Liver (tissue), 9 donors: ENCODE results near the gene USP30. TPM values are rescaled to one million over a fixed set of nuclear protein-coding genes. Genes with fewer than 3 reads are reported as not detected.

Experiments used
- DNase-seq: peaks from one replicate; pipeline ENCODE4 v3.0.0-alpha.2; 2017; ENCODE audit warnings: low spot score
- H3K27ac ChIP-seq, 2 donors: one replicate each; pipeline ENCODE4 v1.7.0; 2013; ENCODE audit warnings: inconsistent platforms in 2 of 2, low read length in 2 of 2, control low read depth in 1 of 2, low read depth in 1 of 2, mild to moderate bottlenecking in 1 of 2
- H3K27me3 ChIP-seq, 4 donors: one replicate each; pipeline versions ENCODE4 v1.6.1 to v1.7.0; 2013; ENCODE audit warnings: low read length in 3 of 4, inconsistent platforms in 1 of 4, mild to moderate bottlenecking in 1 of 4, moderate library complexity in 1 of 4; ENCODE audit not compliant: control insufficient read depth in 4 of 4, insufficient read depth in 4 of 4
- H3K36me3 ChIP-seq, 4 donors: one replicate each; pipeline versions ENCODE4 v1.6.1 to v1.7.0; 2013; ENCODE audit warnings: low read length in 3 of 4, mild to moderate bottlenecking in 3 of 4, low read depth in 1 of 4, moderate library complexity in 1 of 4; ENCODE audit not compliant: control insufficient read depth in 4 of 4, insufficient read depth in 3 of 4
- H3K4me1 ChIP-seq, 4 donors: one replicate each; pipeline versions ENCODE4 v1.6.1 to v1.7.0; 2013; ENCODE audit warnings: low read length in 3 of 4, mild to moderate bottlenecking in 3 of 4, moderate library complexity in 1 of 4; ENCODE audit not compliant: control insufficient read depth in 4 of 4, insufficient read depth in 4 of 4
- H3K4me3 ChIP-seq, 3 donors: one replicate each; pipeline versions ENCODE4 v1.6.1 to v1.7.0; 2013; ENCODE audit warnings: low read length in 3 of 3, control low read depth in 1 of 3, low read depth in 1 of 3, mild to moderate bottlenecking in 1 of 3
- H3K9ac ChIP-seq, 2 donors: one replicate each; pipeline ENCODE4 v1.7.0; 2013; ENCODE audit warnings: low read length in 2 of 2, mild to moderate bottlenecking in 2 of 2, moderate library complexity in 2 of 2, control low read depth in 1 of 2, low read depth in 1 of 2
- H3K9me3 ChIP-seq, 4 donors: one replicate each; pipeline versions ENCODE4 v1.6.1 to v1.7.0; 2013; ENCODE audit warnings: low read length in 3 of 4; ENCODE audit not compliant: control insufficient read depth in 4 of 4
- FOXA1 ChIP-seq: IDR thresholded peaks from 2 replicates; pipeline ENCODE4 v1.6.1; 2016; ENCODE audit warnings: antibody characterized with exemption
- FOXA2 ChIP-seq: IDR thresholded peaks from 2 replicates; pipeline ENCODE4 v1.6.1; 2016; ENCODE audit warnings: antibody characterized with exemption
- GABPA ChIP-seq, 2 donors: IDR thresholded peaks in 1 of 2; conservative IDR thresholded peaks in 1 of 2; 2 replicates each; pipeline ENCODE4 v1.6.1; 2016; ENCODE audit warnings: antibody characterized with exemption in 2 of 2, mild to moderate bottlenecking in 1 of 2, moderate library complexity in 1 of 2
- HNF4A ChIP-seq, 2 donors: conservative IDR thresholded peaks; 2 replicates each; pipeline ENCODE4 v1.6.1; 2016; ENCODE audit warnings: antibody characterized with exemption in 2 of 2, mild to moderate bottlenecking in 2 of 2
- HNF4G ChIP-seq: IDR thresholded peaks from 2 replicates; pipeline ENCODE4 v1.6.1; 2016; ENCODE audit warnings: antibody characterized with exemption
- JUND ChIP-seq, 2 donors: IDR thresholded peaks; 2 replicates each; pipeline ENCODE4 v1.6.1; 2016; ENCODE audit warnings: antibody characterized with exemption in 2 of 2
- NR2F2 ChIP-seq: IDR thresholded peaks from 2 replicates; pipeline ENCODE4 v1.6.1; 2016; ENCODE audit warnings: antibody characterized with exemption
- RXRA ChIP-seq, 2 donors: IDR thresholded peaks; 2 replicates each; pipeline ENCODE4 v1.6.1; 2017 to 2018; ENCODE audit warnings: antibody characterized with exemption in 2 of 2, mild to moderate bottlenecking in 1 of 2
- SP1 ChIP-seq: IDR thresholded peaks from 2 replicates; pipeline ENCODE4 v1.6.1; 2018; ENCODE audit warnings: antibody characterized with exemption, mild to moderate bottlenecking
- TAF1 ChIP-seq: conservative IDR thresholded peaks from 2 replicates; pipeline ENCODE4 v1.6.1; 2016; ENCODE audit warnings: antibody characterized with exemption, mild to moderate bottlenecking
- YY1 ChIP-seq: IDR thresholded peaks from 2 replicates; pipeline ENCODE4 v1.6.1; 2016; ENCODE audit warnings: antibody characterized with exemption, mild to moderate bottlenecking
- WGBS: extraction: QIAGEN DNeasy Blood & Tissue Kit; methylation state at CpG from one replicate; pipeline ENCODE4 v1.1.7; 2013; 5-methylcytosine and 5-hydroxymethylcytosine counted together
- polyA plus RNA-seq, 2 donors: library from polyadenylated mRNA; stranded (reverse) in 1 of 2; unstranded in 1 of 2; fragments of 200-250 nt in 1 of 2; fragments of >200 nt in 1 of 2; fragmentation: Nextera tagmentation in 1 of 2; extraction: Ambion mirVana in 1 of 2; gene quantifications; one replicate each; pipeline versions ENCODE4 v1.2.1 to v1.2.3, GENCODE V29; 2013 to 2015
- total RNA-seq, 2 donors: library from RNA; depleted of rRNA; stranded (reverse); fragments of >200 nt; gene quantifications; one replicate each; pipeline ENCODE4 v1.2.3, GENCODE V29; 2014
- TF ChIP-seq, protein P1 (sequence below): IDR thresholded peaks from 2 replicates; pipeline ENCODE4 v1.6.1; 2016; ENCODE audit warnings: antibody characterized with exemption
- TF ChIP-seq, protein P2 (sequence below): IDR thresholded peaks from 2 replicates; pipeline ENCODE4 v1.6.1; 2016; ENCODE audit warnings: antibody characterized with exemption
- TF ChIP-seq, protein P3 (sequence below): IDR thresholded peaks from 2 replicates; pipeline ENCODE4 v1.6.1; 2016; ENCODE audit warnings: antibody characterized with exemption, mild to moderate bottlenecking
- TF ChIP-seq, protein P4 (sequence below): fragments of 150-350 bp; IDR thresholded peaks from 2 replicates; pipeline ENCODE4 v1.5.1; 2017; ENCODE audit warnings: improper control_type of control experiment, low read depth, low read length; ENCODE audit not compliant: missing input control
- donor health status: healthy.
- donor health status: healthy.
- donor health status: healthy.
- donor health status: healthy.
- donor health status: healthy.

The USP30 gene
- total and polyA plus RNA-seq, 4 donors: 6.4 to 12.1 (median 9.4) TPM

DNA sequence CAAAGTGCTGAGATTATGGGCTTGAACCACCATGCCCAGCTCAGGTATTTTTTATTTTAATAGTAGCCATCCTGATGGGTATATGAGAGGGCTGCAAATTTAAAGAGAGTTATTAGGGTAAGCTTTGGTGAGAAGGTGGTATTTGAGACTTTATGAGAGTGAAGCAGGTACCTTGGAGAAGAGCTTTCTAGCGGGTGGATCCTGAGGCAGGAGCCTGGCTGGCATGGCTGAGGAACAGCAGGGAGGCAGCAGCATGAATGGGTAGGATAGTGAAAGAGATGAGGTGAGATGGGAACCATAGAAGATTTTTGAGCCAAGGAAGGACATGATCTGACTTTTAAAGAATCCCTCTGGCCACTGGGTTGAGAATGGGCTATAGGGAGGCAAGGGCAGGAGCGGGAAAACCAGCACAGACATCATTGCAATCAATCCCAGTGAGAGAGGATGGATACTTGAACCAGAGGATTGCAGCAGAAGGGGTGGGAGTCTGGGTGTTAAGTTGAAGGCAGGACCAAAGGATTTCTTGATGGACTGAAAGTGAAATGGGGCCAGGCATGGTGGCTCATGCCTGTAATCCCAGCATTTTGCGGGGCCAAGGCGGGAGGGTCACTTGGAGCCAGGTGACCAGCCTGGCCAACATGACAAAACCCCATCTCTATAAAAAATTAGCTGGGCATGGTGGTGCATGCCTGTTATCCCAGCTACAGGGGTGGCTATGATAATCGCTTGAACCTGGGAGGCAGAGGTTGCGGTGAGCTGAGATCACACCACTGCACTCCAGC lies 37.2 kb upstream of the USP30 start (continued):
- TF ChIP-seq, protein P1, sequence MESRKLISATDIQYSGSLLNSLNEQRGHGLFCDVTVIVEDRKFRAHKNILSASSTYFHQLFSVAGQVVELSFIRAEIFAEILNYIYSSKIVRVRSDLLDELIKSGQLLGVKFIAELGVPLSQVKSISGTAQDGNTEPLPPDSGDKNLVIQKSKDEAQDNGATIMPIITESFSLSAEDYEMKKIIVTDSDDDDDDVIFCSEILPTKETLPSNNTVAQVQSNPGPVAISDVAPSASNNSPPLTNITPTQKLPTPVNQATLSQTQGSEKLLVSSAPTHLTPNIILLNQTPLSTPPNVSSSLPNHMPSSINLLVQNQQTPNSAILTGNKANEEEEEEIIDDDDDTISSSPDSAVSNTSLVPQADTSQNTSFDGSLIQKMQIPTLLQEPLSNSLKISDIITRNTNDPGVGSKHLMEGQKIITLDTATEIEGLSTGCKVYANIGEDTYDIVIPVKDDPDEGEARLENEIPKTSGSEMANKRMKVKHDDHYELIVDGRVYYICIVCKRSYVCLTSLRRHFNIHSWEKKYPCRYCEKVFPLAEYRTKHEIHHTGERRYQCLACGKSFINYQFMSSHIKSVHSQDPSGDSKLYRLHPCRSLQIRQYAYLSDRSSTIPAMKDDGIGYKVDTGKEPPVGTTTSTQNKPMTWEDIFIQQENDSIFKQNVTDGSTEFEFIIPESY: no peak
- TF ChIP-seq TAF1 (no peak), YY1 (no peak), HNF4G (no peak)

DNA sequence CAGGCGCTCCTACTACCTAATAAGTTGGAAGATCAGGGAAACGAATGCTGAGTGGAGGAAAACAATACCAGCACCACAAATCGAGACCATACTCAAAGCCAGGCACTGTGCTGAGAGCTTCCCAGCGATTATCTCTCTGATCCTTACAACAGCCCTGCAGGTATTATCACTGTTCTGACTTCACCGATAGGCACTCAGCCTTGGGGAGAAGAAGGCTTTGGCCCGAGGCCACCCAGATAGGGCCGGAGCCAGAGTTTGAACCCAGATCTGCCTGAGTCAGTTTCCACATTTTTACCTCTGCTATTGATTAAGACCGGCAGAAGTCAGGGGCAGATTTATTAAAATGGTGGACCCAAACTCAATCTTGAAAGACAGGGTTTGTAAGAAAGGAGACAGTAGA lies 36.4 kb upstream of the USP30 start:
- Histone ChIP-seq H3K9me3 (no peaks in the 10 kb centered on the region), H3K4me3 (no peak overlapping the region), H3K36me3 (no peaks in the 10 kb centered on the region), H3K9ac (no peak overlapping the region), H3K27ac (no peak overlapping the region), H3K4me1 (peaks cover 0 to 1% (median 0%) of the 10 kb centered on the region in 4 donors), H3K27me3 (no peaks in the 10 kb centered on the region)
- DNase-seq: no peak
- 72% methylated on average over 8 of the region's 8 CpGs for WGBS
- no peak for TF ChIP-seq HNF4A (conservative IDR thresholded peaks at IDR 0.05)
- TF ChIP-seq, protein P2, sequence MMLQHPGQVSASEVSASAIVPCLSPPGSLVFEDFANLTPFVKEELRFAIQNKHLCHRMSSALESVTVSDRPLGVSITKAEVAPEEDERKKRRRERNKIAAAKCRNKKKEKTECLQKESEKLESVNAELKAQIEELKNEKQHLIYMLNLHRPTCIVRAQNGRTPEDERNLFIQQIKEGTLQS: no peak
- no peak for TF ChIP-seq NR2F2

DNA sequence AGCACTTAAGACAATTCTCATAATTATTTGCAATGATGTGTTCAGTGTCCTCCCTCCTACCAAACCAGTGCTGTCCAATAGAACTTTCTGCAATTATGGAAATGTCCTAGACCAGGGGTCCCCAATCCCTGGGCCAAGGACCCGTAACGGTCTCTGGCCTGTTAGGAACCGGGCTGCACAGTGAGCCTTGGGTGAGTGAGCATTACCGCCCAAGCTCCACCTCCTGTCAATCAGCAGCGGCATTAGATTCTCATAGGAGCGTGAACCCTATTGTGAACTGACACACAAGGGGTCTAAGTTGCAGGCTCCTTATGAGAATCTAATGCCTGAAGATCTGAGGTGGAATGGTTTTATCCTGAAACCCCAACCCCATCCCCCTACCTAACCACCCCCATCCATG lies 35.4 kb upstream of the USP30 start:
- no peak for TF ChIP-seq JUND (IDR thresholded peaks at IDR 0.05)
- no peak for TF ChIP-seq FOXA2
- TF ChIP-seq, protein P1: no peak
- TF ChIP-seq, protein P3, sequence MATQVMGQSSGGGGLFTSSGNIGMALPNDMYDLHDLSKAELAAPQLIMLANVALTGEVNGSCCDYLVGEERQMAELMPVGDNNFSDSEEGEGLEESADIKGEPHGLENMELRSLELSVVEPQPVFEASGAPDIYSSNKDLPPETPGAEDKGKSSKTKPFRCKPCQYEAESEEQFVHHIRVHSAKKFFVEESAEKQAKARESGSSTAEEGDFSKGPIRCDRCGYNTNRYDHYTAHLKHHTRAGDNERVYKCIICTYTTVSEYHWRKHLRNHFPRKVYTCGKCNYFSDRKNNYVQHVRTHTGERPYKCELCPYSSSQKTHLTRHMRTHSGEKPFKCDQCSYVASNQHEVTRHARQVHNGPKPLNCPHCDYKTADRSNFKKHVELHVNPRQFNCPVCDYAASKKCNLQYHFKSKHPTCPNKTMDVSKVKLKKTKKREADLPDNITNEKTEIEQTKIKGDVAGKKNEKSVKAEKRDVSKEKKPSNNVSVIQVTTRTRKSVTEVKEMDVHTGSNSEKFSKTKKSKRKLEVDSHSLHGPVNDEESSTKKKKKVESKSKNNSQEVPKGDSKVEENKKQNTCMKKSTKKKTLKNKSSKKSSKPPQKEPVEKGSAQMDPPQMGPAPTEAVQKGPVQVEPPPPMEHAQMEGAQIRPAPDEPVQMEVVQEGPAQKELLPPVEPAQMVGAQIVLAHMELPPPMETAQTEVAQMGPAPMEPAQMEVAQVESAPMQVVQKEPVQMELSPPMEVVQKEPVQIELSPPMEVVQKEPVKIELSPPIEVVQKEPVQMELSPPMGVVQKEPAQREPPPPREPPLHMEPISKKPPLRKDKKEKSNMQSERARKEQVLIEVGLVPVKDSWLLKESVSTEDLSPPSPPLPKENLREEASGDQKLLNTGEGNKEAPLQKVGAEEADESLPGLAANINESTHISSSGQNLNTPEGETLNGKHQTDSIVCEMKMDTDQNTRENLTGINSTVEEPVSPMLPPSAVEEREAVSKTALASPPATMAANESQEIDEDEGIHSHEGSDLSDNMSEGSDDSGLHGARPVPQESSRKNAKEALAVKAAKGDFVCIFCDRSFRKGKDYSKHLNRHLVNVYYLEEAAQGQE: no peak
- no peak for TF ChIP-seq FOXA1
- TF ChIP-seq RXRA (IDR thresholded peaks at IDR 0.05): no peak
- TF ChIP-seq GABPA (IDR thresholded peaks at IDR 0.05 in 1 of 2, conservative IDR thresholded peaks at IDR 0.05 in 1 of 2): no peak
- TF ChIP-seq, protein P4, sequence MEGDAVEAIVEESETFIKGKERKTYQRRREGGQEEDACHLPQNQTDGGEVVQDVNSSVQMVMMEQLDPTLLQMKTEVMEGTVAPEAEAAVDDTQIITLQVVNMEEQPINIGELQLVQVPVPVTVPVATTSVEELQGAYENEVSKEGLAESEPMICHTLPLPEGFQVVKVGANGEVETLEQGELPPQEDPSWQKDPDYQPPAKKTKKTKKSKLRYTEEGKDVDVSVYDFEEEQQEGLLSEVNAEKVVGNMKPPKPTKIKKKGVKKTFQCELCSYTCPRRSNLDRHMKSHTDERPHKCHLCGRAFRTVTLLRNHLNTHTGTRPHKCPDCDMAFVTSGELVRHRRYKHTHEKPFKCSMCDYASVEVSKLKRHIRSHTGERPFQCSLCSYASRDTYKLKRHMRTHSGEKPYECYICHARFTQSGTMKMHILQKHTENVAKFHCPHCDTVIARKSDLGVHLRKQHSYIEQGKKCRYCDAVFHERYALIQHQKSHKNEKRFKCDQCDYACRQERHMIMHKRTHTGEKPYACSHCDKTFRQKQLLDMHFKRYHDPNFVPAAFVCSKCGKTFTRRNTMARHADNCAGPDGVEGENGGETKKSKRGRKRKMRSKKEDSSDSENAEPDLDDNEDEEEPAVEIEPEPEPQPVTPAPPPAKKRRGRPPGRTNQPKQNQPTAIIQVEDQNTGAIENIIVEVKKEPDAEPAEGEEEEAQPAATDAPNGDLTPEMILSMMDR: no peak
- no peak for TF ChIP-seq TAF1
- TF ChIP-seq HNF4A (conservative IDR thresholded peaks at IDR 0.05): no peak
- no peak for TF ChIP-seq SP1
- H3K9me3 ChIP-seq: no peaks in the 10 kb centered on the region
- H3K4me1 ChIP-seq: peaks cover 0 to 1% (median 0%) of the 10 kb centered on the region in 4 donors
- DNase-seq: no peak
- no peak overlapping the region for H3K4me3 ChIP-seq
- no peak overlapping the region for H3K9ac ChIP-seq
- H3K27me3 ChIP-seq: no peaks in the 10 kb centered on the region
- 85% methylated on average over 6 of the region's 6 CpGs for WGBS
- H3K27ac ChIP-seq: no peak overlapping the region
- no peaks in the 10 kb centered on the region for H3K36me3 ChIP-seq
